ENCODE data around the gene LRRC8B.

DNA sequence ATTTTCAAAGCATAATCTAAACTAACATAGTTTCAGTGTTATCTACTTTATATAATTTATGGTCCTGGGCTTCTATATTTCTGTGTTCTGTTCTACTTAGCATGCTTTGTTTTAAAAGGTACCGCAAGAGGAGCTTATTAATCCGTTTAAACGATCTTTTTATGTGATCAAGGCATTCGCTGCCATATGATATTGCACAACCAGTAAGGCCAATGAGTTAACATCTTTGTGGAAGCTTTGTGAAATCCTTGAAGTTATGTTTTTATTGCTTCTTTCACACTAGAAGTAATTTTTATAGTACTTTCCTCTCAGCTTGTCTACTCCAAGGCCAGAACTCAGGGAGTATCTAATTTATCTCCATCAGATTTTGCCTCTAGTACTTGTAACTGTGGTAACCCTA is 117.2 kb downstream of the LRRC8B start:
- TF ChIP-seq, protein P1, sequence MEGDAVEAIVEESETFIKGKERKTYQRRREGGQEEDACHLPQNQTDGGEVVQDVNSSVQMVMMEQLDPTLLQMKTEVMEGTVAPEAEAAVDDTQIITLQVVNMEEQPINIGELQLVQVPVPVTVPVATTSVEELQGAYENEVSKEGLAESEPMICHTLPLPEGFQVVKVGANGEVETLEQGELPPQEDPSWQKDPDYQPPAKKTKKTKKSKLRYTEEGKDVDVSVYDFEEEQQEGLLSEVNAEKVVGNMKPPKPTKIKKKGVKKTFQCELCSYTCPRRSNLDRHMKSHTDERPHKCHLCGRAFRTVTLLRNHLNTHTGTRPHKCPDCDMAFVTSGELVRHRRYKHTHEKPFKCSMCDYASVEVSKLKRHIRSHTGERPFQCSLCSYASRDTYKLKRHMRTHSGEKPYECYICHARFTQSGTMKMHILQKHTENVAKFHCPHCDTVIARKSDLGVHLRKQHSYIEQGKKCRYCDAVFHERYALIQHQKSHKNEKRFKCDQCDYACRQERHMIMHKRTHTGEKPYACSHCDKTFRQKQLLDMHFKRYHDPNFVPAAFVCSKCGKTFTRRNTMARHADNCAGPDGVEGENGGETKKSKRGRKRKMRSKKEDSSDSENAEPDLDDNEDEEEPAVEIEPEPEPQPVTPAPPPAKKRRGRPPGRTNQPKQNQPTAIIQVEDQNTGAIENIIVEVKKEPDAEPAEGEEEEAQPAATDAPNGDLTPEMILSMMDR (IDR thresholded peaks at IDR 0.05; ENCODE audit: borderline replicate concordance, extremely low read depth, low read length, poor library complexity, severe bottlenecking), result no peak
- TF ChIP-seq EZH2 (IDR thresholded peaks at IDR 0.05; ENCODE audit: borderline replicate concordance, low read depth, low read length, severe bottlenecking), result no peak

All from DND-41 (cell line).